ENCODE data around the gene UBC.
A peak's percentile ranks its signal among the peaks of the same experiment; 100 is the strongest.
"Not testable (repeated sequence)": the region's sequence is repeated elsewhere in the genome, so short reads cannot be mapped to it uniquely, and the experiment has no call there.

Gene UBC

DNA sequence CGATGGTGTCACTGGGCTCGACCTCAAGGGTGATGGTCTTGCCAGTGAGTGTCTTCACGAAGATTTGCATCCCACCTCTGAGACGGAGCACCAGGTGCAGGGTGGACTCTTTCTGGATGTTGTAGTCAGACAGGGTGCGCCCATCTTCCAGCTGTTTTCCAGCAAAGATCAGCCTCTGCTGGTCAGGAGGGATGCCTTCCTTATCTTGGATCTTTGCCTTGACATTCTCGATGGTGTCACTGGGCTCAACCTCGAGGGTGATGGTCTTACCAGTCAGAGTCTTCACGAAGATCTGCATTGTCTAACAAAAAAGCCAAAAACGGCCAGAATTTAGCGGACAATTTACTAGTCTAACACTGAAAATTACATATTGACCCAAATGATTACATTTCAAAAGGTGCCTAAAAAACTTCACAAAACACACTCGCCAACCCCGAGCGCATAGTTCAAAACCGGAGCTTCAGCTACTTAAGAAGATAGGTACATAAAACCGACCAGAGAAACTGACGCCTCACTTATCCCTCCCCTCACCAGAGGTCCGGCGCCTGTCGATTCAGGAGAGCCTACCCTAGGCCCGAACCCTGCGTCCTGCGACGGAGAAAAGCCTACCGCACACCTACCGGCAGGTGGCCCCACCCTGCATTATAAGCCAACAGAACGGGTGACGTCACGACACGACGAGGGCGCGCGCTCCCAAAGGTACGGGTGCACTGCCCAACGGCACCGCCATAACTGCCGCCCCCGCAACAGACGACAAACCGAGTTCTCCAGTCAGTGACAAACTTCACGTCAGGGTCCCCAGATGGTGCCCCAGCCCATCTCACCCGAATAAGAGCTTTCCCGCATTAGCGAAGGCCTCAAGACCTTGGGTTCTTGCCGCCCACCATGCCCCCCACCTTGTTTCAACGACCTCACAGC lies 717 bp downstream of the UBC start:
- DNase-seq: no peak

DNA sequence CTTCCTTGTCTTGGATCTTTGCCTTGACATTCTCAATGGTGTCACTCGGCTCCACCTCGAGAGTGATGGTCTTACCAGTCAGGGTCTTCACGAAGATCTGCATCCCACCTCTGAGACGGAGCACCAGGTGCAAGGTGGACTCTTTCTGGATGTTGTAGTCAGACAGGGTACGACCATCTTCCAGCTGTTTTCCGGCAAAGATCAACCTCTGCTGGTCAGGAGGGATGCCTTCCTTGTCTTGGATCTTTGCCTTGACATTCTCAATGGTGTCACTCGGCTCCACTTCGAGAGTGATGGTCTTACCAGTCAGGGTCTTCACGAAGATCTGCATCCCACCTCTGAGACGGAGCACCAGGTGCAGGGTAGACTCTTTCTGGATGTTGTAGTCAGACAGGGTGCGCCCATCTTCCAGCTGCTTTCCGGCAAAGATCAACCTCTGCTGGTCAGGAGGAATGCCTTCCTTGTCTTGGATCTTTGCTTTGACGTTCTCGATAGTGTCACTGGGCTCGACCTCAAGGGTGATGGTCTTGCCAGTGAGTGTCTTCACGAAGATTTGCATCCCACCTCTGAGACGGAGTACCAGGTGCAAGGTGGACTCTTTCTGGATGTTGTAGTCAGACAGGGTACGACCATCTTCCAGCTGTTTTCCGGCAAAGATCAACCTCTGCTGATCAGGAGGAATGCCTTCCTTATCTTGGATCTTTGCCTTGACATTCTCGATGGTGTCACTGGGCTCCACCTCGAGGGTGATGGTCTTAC lies 1.7 kb downstream of the UBC start:
- not testable (repeated sequence) for DNase-seq

DNA sequence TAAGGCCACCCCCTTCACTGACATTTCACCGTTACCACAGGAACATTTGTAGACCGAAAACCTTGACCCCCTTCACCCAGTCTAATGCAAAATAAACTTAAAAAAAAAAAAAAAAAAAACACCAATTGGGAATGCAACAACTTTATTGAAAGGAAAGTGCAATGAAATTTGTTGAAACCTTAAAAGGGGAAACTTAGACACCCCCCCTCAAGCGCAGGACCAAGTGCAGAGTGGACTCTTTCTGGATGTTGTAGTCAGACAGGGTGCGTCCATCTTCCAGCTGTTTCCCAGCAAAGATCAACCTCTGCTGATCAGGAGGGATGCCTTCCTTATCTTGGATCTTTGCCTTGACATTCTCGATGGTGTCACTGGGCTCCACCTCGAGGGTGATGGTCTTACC lies 2.9 kb downstream of the UBC start:
- not testable (repeated sequence) for DNase-seq

DNA sequence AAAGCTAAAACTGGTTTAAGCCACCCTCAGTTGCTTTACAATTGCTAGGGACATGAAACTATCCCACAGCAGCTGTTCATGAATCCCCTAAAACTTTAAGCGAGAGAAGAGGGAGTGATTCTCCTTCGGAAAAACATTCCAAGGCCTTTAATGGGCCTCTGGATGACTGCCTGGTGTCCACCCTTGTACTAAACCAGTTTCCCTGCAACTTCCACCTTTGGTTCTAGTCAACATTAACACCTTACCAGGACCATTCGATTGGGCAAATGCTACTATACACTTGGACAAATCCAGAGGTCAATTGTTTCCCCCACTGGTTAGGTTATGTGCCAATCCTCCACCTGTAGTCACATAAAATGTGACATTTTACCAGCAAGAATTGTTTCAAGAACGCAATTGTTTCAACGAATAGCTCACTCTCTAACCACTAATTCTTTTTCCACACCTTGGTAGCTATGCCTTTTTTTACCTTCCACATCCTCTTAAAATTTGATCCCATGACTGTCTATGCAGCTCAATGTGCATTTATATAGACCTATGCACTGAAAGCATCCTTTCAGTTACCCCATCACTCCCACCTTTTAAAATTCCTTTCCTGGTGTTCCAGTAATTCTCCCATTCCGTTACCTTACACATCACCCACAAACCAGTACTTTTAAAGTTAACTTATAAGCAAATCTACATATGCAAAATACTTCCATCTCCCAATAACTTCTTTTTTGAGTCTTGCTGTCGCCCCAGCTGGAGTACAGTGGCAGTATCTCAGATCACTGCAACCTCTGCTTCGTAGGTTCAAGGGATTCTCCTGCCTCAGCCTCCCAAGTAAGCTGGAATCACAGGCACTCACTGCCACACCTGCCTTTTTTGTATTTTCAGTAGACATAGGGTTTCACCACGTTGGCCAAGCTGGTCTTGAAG lies 3.6 kb downstream of the UBC start:
- DNase-seq: no peak

DNA sequence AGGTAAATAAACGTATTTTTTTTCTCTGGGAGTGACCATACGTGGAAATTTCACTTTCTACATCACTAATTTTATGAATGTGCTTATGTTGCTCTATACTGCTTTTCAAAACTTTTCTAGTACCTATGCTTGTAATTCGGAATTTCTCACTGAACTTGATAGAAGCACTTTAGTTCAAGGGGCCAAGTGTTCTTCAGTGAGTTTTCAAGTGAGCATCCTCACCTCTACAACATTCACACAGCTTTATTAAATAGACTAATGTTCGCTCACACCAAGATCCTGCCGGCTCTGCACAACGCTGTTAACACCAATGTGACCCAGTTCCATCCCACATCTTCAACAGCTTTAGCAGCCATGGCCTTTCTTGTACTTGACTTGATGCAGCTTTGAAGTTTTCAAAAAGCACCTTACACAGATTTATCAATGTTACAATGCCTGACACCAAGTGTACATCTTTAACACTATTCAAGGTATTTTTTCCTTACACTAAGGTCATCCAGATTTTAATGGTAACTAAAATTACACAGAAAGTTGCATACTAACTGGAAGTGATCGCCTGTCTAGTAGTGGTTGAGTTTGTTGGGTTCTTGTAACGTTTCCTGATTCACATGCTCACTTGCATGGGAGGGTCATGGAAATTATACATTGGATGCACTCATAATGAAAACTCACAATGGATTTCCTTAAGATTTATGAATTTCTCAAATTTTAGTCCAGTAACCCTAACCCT lies 4.5 kb downstream of the UBC start:
- no peak for DNase-seq

DNA sequence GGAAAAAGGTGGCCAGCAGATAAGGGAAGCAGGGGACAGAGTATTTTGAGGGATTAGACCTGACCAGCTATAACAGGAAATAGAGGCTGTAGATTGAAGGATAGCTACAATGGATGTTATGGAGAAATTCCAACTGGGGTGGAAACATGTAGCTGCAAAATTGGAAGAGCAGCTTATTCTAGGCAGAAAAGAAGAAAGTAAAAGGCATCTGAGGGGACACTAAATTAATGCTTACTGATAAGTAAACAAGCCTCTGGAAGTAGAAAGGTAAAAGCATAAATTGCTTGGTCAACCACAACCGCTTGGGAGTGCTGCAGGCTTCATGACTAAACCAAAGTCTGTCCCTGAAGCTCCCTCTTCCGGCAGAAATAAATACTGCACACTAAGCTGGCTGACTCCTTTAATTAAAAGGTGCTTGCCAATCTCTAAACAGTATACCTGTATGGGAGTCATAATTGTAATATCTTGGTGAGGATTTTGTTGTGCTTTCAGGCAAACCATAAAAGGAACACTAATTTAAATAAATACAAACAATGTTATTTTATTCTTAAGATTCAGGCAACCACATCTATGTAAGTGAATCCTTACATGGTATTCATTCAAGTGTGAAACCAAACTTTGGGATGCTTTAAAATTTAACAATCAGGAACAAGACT lies 7.7 kb downstream of the UBC start:
- DNase-seq: no peak

DNA sequence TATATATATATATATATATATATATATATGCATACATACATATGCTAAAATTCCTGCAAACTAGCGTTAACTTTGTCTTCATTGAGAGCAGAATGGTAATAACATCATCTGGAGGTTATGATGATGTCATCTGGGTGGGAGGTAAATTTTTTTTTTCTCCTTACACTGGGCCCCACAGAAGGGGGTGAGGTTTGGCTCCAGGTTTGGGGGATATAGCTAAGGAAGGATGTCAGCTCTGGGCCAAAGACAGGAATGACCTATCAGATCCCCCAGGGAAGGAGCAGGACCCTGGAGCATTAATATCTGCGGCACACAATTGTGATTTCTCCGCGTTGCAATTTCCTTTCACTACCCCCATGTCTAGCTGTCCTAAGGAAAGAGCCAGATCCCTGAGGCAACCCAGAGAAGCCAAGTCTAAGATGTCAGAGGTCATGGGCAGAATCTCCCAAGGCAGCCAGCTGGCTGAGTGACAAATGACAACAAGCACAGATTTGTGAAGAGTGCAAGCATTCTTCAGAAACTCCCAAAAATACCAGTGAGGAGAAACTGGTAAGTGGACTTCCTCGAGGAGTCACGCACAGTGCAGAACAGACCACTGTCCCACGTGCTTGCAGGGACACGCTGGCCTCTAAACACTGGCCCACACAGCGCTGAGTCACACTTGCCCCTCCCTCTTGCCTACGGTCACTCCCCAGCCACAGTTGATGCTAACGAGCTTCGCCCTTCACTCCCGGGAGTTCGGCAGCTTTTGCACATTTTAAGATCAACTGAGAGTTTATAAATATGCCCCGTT lies 9.9 kb downstream of the UBC start:
- peak; percentile 88 for DNase-seq

DNA sequence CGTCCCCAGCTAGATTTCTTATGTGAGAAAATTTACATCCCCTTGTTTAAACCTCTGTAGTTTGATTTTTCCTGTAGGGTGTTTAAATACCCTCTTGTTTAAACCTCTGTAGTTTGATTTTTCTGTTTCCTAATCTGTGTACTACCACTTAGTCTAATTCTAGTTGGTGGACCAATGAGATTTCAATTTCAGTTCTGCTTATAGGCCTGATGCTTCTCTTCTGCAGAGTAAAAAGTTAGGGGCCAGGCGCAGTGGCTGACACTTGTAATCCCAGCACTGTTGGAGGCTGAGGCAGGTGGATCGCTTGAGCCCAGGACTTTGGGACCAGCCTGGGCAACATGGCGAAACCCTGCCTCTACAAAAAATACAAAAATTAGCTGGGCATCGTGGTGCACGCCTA lies 11.5 kb downstream of the UBC start:
- DNase-seq: no peak

DNA sequence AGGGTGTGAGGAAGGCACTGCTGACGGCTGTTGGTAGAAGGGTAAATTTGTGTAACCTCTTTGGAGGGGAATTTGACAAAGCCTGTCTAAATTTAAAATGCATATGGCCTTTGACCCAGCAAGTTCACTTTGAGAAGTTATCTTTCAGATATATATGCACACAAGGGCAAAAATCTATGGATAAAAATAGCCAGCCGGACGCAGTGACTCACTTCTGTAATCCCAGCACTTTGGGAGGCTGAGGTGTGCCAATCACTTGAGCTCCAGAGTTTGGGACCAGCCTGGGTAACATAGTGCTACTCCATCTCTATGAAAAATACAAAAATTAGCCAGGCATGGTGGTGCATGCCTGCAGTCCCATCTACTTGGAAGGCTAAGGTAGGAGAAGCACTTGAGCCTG lies 13.4 kb downstream of the UBC start:
- DNase-seq: no peak

DNA sequence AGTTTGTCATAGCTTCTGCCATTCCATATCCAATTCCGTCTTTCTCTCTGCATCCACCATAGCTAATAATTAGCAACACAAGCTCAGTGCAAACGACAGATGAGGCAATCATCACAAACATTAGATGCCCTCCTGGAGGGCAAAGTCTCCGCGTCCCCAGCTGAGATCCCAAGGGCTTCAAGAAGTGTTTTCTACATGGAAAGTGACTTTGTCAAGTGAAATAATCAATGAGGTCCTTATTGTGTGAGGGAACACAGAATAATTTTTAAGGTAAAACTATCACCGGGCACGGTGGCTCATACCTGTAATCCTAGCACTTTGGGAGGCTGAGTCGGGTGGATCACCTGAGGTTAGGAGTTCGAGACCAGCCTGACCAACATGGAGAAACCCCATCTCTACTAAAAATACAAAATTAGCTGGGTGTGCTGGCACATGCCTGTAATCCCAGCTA lies 14.1 kb downstream of the UBC start:
- not testable (repeated sequence) for DNase-seq

DNA sequence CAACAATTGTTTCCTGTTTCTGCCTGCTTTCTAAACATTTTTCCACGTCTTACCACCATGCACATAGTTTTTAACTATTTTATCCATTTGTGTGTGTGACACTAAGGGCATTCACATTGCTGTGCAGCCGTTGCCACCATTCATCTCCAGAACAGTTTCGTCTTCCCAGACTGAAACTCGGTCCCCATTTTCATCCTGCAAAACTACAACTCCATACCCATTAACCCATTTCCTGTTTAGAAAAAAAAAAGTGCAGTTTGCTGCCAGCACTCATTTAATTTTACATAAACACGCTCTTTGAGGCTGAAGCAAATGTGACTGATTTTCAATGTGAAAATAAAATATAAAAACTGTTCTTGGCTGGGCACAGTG lies 15.5 kb downstream of the UBC start:
- DNase-seq: no peak

DNA sequence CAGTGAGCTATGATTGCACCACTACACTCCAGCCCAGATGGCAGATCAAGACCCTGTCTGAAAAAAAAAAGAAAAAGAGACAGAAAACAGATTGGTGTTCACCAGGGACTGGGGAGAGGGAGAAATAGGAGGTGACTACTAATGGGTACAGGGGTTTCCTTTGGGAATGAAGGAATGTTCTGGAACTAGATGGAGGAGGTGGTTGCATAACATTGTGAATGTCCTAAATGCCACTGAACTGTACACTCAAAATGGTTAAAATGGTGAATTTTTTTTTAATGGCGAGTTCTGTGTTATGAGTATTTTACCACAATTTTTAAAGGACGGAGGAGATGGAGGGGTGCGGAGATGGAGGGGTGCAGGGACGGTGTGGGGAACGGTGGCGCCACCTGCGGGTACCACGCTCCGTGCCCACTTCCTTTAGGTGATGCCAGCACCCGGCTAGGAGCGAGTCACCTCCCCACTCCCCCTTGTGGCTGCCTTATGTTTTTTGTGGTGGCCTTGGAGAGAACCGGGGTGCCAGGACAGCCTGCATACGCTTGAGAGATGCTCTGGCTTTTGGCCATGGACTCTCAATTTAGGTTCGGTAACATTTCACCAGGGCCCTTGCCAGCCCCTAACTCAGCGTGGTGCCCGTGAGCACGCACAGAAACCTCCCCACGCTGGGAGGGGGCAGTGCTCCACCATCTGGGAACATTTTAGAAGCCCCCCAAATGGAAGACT lies 16.1 kb downstream of the UBC start:
- no peak for DNase-seq

DNA sequence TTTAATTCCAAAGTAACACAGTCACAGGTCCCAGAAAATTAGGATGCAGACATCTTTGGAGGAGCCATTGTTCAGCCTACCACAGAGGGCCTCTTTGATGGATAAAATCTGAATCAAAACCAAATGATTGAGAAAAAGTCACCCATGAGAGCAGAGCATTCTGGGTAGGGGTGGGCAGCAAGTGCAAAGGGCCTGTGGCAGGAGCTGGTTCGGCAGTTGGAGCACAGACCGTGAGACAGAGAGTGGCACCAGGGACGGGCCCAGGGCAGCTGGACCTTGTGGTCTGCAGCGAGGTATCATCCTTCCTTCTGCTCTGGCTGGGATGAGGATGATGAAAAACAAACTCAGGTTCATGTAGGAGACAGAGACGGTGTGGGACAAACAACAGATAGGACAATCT lies 18.0 kb downstream of the UBC start:
- no peak for DNase-seq

DNA sequence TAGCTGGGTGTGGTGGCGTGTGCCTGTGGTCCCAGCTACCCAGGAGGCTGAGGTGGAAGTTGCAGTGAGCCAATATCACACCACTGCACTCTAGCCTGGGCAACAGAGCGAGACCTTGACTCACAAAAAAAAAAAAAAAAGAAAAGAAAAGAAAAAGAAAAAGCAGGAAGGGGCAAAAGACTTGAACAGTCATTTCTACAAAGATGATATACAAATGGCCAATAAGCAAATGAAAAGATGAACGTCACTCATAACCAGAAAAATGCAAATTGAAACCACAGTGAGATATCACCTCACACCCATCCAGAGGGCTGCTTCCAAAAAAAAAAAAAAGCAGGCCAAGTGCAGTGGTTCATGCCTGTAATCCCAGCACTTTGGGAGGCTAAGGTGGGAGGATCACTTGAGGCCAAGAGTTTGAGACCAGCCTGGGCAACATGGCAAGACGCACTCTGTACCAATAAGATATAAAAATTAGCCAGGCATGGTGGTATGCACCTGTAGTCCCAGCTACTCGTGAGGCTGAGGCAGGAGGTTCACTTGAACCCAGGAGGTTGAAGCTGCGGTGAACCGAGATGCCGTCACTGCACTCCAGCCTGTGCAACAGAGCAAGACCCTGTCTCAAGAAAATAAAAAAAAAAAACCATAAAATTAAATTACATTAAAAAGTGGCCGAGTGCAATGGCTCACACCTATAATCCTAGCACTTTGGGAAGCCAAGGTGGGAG lies 20.5 kb downstream of the UBC start:
- DNase-seq: no peak

DNA sequence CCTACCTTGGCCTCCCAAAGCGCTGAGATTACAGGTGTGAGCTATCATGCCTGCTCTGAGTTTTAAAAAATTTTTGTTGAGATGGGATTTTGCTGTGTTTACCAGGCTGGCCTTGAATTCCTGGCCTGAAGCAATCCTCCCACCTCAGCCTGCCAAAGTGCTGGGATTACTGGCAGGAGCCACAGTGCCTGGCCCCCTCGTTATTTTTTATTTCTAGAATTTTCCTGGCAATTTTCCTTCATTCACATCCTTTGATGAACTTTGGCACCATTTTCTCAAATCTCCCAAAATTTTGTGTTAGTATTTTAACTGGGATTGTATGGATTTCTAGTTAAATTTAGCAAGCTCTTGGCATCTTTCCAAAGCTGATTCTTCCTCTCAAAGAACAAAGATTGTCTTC lies 26.2 kb downstream of the UBC start:
- DNase-seq: no peak

DNA sequence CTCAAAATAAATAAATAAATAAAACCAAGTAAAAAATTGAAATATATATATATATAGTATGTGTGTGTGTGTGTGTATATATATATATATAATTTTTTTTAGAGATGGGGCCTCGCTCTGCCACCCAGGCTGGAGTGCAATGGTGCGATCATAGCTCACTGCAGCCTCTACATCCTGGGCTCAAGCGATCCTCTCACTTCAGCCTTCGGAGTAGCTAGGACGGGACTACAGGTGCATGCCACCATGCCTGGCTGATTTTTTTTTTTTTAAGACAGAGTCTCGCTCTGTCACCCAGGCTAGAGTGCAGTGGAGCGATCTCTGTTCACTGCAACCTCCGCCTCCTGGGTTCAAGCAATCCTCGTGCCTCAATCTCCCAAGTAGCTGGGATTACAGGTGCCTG lies 26.7 kb downstream of the UBC start:
- not testable (repeated sequence) for DNase-seq

DNA sequence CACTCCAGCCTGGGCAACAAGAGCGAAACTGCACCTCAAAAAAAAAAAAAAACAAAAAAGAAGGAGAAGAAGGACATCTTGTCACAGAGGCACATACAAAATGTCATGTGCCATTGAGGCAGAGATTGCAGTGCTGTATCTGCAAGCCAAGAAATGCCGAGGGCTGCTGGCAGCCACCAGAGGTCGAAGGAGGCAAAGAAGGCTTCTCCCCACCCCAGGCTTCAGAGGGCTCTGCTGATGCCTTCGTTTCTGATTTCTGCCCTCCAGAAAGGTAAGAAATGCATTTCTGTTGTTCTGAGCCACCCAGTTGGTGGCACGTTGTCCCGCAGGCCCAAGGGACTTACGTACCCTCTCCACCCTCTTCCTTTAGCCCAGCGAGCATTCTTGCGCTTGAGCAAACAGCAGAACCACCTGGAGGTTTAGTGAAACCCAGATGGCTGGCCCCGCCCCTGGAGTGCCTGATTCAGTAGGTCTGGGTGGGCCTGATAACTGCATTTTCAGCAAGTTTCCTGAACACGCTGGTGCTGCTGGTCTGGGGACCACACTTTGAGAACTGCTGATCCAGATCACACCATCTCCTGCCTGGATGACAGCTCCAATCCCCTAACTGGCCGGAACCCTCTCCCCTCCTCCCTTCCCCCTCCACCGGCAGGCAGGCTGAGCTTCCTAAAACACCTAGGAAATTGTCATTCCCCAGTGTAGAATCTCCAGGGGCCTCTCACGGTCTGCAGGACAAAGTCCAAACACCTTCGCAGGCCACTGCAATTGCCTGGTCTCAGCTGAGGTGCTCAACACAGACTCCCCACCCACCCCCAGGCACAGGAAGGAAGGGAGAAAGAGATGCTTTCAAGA lies 29.6 kb downstream of the UBC start:
- DNase-seq: no peak
